ENCODE measurements around the gene RPA3.
"Not testable (repeated sequence)": the region's sequence is repeated elsewhere in the genome, so short reads cannot be mapped to it uniquely, and the experiment has no call there.

DNA sequence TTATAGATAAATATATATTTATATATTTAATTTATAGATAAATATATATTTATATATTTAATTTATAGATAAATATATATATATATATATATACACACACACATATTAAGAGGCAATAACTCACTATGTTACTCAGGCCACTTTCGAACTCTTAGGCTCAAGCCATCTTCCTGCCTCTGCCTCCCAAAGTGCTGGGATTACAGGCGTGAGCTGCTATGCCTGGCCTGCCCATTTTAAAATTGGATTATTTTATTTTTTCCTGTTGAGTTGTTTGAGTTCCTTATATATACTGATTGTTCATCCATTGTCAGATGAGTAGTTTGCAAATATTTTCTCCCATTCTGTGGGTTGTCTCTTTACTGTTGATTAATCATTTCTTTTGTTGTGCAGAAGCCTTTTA, 38.8 kb downstream of the RPA3 start:
- TF ChIP-seq, protein P1, sequence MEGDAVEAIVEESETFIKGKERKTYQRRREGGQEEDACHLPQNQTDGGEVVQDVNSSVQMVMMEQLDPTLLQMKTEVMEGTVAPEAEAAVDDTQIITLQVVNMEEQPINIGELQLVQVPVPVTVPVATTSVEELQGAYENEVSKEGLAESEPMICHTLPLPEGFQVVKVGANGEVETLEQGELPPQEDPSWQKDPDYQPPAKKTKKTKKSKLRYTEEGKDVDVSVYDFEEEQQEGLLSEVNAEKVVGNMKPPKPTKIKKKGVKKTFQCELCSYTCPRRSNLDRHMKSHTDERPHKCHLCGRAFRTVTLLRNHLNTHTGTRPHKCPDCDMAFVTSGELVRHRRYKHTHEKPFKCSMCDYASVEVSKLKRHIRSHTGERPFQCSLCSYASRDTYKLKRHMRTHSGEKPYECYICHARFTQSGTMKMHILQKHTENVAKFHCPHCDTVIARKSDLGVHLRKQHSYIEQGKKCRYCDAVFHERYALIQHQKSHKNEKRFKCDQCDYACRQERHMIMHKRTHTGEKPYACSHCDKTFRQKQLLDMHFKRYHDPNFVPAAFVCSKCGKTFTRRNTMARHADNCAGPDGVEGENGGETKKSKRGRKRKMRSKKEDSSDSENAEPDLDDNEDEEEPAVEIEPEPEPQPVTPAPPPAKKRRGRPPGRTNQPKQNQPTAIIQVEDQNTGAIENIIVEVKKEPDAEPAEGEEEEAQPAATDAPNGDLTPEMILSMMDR (IDR thresholded peaks at IDR 0.05; ENCODE audit: low read depth, low read length) = not testable (repeated sequence)
- TF ChIP-seq EZH2phosphoT487 (IDR thresholded peaks at IDR 0.05; ENCODE audit: low read depth) = not testable (repeated sequence)

All from OCI-LY3 (cell line).